Gastroesophageal sphincter (tissue), 4 donors: ENCODE data around the gene EIF2AK3. TPM values are rescaled to one million over a fixed set of nuclear protein-coding genes. Genes with fewer than 3 reads are reported as not detected.

ENCODE experiments used
- ATAC-seq: fragments of 150-250 bp; one replicate; pipeline ENCODE4 v1.9.1; 2016; ENCODE audit warnings: mild to moderate bottlenecking, moderate library complexity
- H3K27ac ChIP-seq, 4 donors: fragments of 200-600 bp; sonication (generic) in 3 of 4; 1 replicate in 3 of 4; 2 replicates in 1 of 4; pipeline ENCODE4 v1.5.1; 2016 to 2019
- H3K27me3 ChIP-seq: fragments of 200-600 bp; sonication (generic); one replicate; pipeline ENCODE4 v1.5.1; 2019
- H3K36me3 ChIP-seq, 2 donors: fragments of 200-600 bp; sonication (generic); one replicate each; pipeline ENCODE4 v1.5.1; 2019; ENCODE audit warnings: control low read depth in 1 of 2
- H3K4me1 ChIP-seq, 3 donors: fragments of 200-600 bp; sonication (generic); 1 replicate in 2 of 3; 2 replicates in 1 of 3; pipeline ENCODE4 v1.5.1; 2016 to 2019; ENCODE audit warnings: control low read depth in 2 of 3
- H3K4me3 ChIP-seq, 2 donors: fragments of 200-600 bp; sonication (generic); one replicate each; pipeline ENCODE4 v1.5.1; 2019; ENCODE audit warnings: mild to moderate bottlenecking in 1 of 2, moderate library complexity in 1 of 2
- H3K9me3 ChIP-seq, 3 donors: fragments of 200-600 bp; sonication (generic); one replicate each; pipeline ENCODE4 v1.5.1; 2017 to 2019; ENCODE audit warnings: control low read depth in 2 of 3
- CTCF ChIP-seq, 4 experiments: fragments of 200-600 bp in 2 of 4; fragments of 450-650 bp in 2 of 4; sonication (generic) in 1 of 4; IDR thresholded peaks; one replicate each; pipeline ENCODE4 v1.5.1; 2017 to 2019; ENCODE audit warnings: antibody characterized with exemption in 4 of 4, mild to moderate bottlenecking in 2 of 4, moderate library complexity in 2 of 4
- EP300 ChIP-seq: sonication (generic); formaldehyde crosslinking; IDR thresholded peaks from one replicate; pipeline ENCODE4 v1.6.1; 2017; ENCODE audit warnings: antibody characterized with exemption, mild to moderate bottlenecking
- POLR2A ChIP-seq, 2 donors: fragments of 450-650 bp; IDR thresholded peaks; one replicate each; pipeline ENCODE4 v1.6.1; 2017; ENCODE audit warnings: antibody characterized with exemption in 2 of 2, mild to moderate bottlenecking in 2 of 2, moderate library complexity in 1 of 2
- POLR2AphosphoS5 ChIP-seq: sonication (generic); formaldehyde crosslinking; IDR thresholded peaks from one replicate; pipeline ENCODE4 v1.6.1; 2017; ENCODE audit warnings: antibody characterized with exemption
- WGBS, 2 donors: methylation state at CpG; one replicate each; pipeline ENCODE4 v1.1.5; 2018; ENCODE audit warnings: low coverage in 1 of 2; 5-methylcytosine and 5-hydroxymethylcytosine counted together
- total RNA-seq, 4 donors: library from RNA; depleted of rRNA; stranded (reverse); fragments of >200 nt; gene quantifications; one replicate each; pipeline ENCODE4 v1.1.0, GENCODE V29; 2016

The EIF2AK3 gene
- total RNA-seq, 4 donors from 2014 or later, result 9.6 to 22.0 (median 14.7) TPM

DNA sequence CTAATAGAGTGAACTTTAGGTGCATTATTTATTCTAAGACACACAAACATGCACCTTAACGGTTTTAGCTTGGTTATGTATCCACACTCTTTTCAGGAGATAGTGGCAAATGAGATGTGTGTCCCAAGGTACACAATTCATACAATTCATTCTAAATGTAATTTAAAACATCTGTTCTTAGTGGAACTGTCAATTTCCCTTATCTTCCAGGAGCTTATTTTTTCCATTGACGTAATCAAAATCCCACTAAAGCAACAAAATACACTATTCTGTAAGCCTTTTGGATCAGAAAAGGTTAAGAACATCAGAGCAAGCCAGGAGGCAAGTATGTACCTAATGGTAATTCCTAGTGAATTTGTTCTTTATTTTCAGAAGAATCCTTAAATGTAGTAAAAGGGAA, 19.8 kb downstream of the EIF2AK3 start:
- no peak for ATAC-seq
- H3K27ac ChIP-seq, result no peak overlapping the region
- 87 to 89% methylated on average over 2 of the region's 2 CpGs for WGBS, 2 donors
- peaks cover 0 to under 1% (median 0%) of the 10 kb centered on the region in 3 donors for H3K4me1 ChIP-seq
- H3K27me3 ChIP-seq, result no peaks in the 10 kb centered on the region
- peaks cover 0 to 12% of the 10 kb centered on the region in 2 donors for H3K36me3 ChIP-seq
- no peak overlapping the region for H3K4me3 ChIP-seq
- TF ChIP-seq POLR2A (IDR thresholded peaks at IDR 0.05), result no peak
- no peak for TF ChIP-seq EP300
- no peak for TF ChIP-seq CTCF (IDR thresholded peaks at IDR 0.05)
- no peak for TF ChIP-seq POLR2AphosphoS5
- no peaks in the 10 kb centered on the region for H3K9me3 ChIP-seq

DNA sequence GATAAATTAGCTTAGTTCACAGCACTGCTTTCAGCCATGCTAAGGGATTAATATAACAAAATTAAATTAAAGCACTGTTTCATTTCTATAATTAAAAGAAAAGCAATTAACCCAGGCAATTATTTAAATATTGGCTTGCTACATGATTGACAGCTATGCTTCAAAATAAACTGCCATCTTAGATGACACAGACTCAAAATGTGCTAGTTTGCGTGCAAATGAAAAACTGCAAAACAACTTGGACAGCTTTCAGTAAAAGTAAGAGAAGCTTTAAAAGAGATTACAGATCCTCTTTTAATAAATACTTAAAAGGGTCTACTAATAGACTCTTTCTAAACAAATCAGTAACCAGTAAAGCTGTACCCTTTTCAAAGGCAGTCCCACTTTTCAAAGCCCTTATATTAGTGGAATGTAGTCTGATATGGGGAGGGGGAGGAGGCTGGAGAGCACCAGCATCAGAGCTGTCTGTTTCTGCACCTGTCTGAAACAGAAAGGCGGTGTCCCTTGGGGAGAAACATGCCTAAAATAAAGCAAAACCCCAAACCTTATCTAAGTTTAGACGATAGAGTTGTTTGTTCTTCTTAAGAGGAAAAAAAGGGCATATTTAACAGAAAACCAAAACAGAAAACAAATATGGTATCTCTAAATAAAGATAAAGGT, 20.8 kb downstream of the EIF2AK3 start:
- Histone ChIP-seq H3K4me1 (peaks cover 0 to 7% (median 0%) of the 10 kb centered on the region in 3 donors), H3K4me3 (no peak overlapping the region), H3K9me3 (no peaks in the 10 kb centered on the region), H3K27ac (no peak overlapping the region), H3K27me3 (no peaks in the 10 kb centered on the region), H3K36me3 (peaks cover 0 to 5% of the 10 kb centered on the region in 2 donors)
- no peak for ATAC-seq
- 70 to 76% methylated on average over 2 of the region's 3 CpGs for WGBS, 2 donors
- TF ChIP-seq POLR2AphosphoS5 (no peak), EP300 (no peak), CTCF (IDR thresholded peaks at IDR 0.05) (no peak), POLR2A (IDR thresholded peaks at IDR 0.05) (no peak)

- H3K36me3 ChIP-seq, result no peaks in the 10 kb centered on the region
- no peaks in the 10 kb centered on the region for H3K9me3 ChIP-seq
- no peaks in the 10 kb centered on the region for H3K27me3 ChIP-seq
- H3K27ac ChIP-seq, result no peak overlapping the region
- ATAC-seq, result no peak
- H3K4me3 ChIP-seq, result no peak overlapping the region
- TF ChIP-seq POLR2A (IDR thresholded peaks at IDR 0.05) (no peak), CTCF (IDR thresholded peaks at IDR 0.05) (no peak), EP300 (no peak), POLR2AphosphoS5 (no peak)
- H3K4me1 ChIP-seq, result peaks cover 0 to 30% (median 9%) of the 10 kb centered on the region in 3 donors
- 81 to 86% methylated on average over 4 of the region's 4 CpGs for WGBS, 2 donors
Observed at GRCh38 chr2:88603146-88603545, 24.1 kb downstream of the EIF2AK3 start.

- Histone ChIP-seq H3K27ac (peak overlapping the region in 1 of 4 donors; percentile 9), H3K4me3 (no peak overlapping the region), H3K9me3 (no peaks in the 10 kb centered on the region), H3K36me3 (no peaks in the 10 kb centered on the region), H3K4me1 (peaks cover 0 to 30% (median 9%) of the 10 kb centered on the region in 3 donors), H3K27me3 (no peaks in the 10 kb centered on the region)
- TF ChIP-seq POLR2A (IDR thresholded peaks at IDR 0.05) (no peak), CTCF (IDR thresholded peaks at IDR 0.05) (no peak), EP300 (no peak), POLR2AphosphoS5 (no peak)
- 73% methylated on average over 3 of the region's 4 CpGs; no CpG with 5 or more reads in 1 of the 2 donors for WGBS, 2 donors
- ATAC-seq, result no peak
Observed at GRCh38 chr2:88602022-88602421, 25.2 kb downstream of the EIF2AK3 start.

DNA sequence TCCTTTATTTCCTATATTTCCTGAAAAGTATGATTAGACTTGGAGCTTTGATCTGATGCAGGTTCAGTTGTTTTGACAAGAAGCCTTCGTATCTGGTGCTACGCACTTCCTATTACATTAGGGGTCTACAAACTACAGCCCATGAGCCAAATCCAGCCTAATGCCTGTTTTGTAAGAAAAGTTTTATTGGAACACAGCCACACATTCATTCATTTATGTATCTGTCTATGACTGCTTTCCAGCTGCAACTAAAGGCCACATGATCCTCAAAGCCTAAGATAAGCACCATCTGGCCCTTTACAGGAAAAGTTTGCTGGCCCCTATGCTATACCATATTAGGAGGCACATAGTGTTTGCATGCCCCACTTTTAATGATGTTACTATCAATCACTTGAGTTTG, 26.0 kb downstream of the EIF2AK3 start:
- peaks cover 0 to 30% (median 9%) of the 10 kb centered on the region in 3 donors for H3K4me1 ChIP-seq
- H3K36me3 ChIP-seq, result no peaks in the 10 kb centered on the region
- H3K27me3 ChIP-seq, result no peaks in the 10 kb centered on the region
- peak overlapping the region in 1 of 4 donors; percentile 11 for H3K27ac ChIP-seq
- TF ChIP-seq CTCF (IDR thresholded peaks at IDR 0.05) (no peak), EP300 (no peak), POLR2AphosphoS5 (no peak), POLR2A (IDR thresholded peaks at IDR 0.05) (no peak)
- WGBS, 2 donors, result 72 to 86% methylated on average over 2 of the region's 2 CpGs
- ATAC-seq, result no peak
- no peak overlapping the region for H3K4me3 ChIP-seq
- H3K9me3 ChIP-seq, result no peaks in the 10 kb centered on the region
